Measurements from ENCODE around the gene NSRP1.
"Not testable (repeated sequence)": the region's sequence is repeated elsewhere in the genome, so short reads cannot be mapped to it uniquely, and the experiment has no call there.

NSRP1 gene

DNA sequence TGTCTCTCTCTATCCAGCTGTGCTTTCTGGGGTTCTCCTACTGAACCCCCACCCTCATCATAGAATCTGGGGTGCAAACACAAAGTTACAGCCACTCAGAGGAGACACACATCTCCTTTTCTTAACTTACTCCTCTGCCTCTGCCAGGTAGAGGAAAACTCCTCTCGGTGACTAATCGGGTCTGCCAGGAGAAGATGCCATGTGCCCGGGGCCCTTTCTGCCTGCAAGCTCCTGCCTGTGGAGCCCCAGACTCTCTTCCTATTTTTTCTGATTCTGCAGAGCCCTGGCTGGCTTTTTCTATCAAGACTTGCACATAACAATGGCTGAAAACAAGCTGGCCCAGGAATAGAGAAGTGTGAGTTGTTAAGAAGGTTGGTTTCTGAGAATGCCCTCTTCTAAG lies 108.5 kb downstream of the NSRP1 start:
- no peak for DNase-seq

DNA sequence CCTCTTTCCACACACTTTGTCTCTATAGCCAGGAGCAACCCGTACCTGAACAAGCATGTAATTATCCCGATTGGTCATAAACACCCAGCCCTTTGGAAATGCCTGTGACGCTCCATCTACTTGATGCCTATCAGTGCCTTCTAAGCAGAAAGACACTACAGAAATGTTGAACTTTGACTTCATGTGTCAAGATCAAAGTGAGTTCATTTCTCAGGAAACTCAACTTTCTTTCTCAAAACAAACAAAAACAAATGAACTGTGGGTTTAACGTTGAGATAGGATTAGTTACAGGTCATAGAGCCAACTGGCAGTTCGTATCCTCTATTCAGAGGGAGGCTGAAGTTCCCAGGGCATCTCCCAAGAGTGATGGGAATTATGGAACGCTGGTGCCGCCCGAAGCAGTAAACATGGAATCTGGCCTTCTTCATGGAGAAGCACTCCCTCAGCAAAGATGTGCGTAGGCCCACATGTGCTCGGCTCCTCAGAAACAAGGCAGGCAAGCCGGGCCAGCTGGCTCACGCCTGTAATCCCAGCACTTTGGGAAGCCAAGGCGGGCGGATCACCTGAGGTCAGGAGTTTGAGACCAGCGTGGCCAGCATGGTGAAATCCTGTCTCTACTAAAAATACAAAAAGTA lies 109.4 kb downstream of the NSRP1 start:
- DNase-seq: no peak

DNA sequence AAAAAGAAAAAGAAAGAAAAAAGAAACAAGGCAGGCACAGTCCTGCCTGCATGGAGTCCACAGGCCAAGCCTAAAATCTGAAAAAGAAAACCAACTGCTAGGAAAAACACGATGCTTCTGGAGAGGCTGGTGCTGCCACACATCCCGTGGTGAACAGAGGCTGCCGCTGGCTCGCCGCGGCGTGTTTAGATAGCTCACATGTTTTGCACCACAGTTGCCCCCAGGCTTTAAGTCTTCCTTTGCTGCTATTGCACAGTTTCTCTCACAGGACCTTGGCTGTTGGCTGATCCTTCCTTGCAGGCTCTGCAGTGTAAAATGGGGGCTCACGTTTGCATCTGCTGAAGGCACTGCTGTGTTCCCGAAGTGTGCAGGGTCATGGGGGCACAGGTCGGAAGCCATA lies 110.3 kb downstream of the NSRP1 start:
- no peak for DNase-seq

DNA sequence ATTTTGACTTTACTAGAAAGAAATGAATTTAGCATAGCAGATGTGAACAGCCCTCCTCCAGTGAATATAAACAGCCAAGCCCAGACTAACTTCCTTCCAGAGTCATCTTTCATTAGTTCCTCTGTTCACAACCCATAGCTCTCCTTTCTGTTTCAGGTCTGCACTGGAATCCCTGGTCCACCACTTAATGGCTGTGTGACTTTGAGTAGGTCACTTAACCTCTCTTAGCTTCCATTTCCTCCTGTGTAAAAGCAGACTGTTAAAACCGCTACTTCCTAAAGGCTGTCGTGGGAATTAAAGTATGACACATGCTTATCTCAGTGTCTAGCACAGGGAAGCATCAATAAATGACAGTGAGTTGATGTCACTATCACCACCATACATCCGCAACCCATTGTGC lies 111.4 kb downstream of the NSRP1 start:
- DNase-seq: no peak

DNA sequence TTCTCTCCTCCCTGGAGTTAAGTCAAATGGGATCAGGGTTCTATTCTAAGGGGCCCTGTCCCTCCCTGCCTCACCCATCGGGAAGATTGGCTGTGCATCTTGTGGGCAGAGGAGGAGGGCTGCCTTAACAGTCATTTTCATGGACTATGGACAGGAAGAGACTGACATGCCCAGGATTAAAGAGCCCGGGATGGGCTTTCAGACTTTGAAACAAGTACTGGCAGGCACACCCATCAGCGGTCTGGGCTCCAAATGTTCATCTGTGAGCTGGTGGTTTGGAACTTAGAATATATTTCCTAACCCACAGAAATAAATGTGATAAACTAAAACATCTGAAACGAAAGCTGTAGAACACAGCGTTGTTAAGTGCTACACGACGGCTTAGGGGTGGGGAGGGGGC lies 112.4 kb downstream of the NSRP1 start:
- no peak for DNase-seq

DNA sequence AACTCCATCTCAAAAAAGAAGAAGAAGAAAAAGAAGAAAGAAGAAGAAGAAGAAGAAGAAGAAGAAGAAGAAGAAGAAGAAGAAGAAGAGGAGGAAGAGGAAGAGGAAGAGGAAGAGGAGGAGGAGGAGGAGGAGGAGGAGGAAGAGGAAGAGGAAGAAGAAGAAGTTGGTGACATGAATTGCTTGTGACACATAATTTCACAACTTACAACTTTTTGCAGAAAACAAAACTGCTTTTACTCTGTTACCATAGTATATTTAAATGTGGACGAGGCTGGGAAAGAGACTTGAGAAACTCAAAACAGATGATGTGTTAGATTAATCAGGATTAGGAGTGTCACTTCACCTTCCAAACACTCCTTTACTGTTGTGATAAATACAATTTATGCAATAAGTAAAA lies 113.4 kb downstream of the NSRP1 start:
- DNase-seq: not testable (repeated sequence)

DNA sequence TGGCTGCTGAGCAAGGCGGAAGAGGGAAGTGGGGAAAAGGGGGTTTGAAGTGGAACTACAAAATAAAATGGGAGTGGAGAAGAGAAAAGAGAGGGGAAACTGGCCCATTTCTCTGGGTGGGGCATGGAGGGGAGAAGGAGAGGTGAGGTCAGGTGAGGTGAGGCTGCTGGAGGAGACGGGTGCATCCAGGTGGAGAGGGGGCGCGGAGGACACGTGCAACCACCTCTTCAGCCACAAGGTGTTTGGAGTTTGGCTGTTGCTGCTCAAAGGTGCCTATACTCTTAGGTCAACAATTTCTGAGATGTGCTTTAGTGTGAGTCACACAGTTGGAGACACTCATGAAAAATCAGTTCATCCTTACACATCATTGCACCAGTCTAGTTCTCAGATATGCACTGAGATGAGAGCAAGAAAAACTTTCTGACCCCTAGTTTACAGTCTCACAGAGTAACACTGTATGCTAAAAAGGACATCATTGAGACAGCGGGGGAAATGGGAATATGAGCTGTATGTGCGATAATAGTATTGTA lies 114.0 kb downstream of the NSRP1 start:
- DNase-seq: no peak

DNA sequence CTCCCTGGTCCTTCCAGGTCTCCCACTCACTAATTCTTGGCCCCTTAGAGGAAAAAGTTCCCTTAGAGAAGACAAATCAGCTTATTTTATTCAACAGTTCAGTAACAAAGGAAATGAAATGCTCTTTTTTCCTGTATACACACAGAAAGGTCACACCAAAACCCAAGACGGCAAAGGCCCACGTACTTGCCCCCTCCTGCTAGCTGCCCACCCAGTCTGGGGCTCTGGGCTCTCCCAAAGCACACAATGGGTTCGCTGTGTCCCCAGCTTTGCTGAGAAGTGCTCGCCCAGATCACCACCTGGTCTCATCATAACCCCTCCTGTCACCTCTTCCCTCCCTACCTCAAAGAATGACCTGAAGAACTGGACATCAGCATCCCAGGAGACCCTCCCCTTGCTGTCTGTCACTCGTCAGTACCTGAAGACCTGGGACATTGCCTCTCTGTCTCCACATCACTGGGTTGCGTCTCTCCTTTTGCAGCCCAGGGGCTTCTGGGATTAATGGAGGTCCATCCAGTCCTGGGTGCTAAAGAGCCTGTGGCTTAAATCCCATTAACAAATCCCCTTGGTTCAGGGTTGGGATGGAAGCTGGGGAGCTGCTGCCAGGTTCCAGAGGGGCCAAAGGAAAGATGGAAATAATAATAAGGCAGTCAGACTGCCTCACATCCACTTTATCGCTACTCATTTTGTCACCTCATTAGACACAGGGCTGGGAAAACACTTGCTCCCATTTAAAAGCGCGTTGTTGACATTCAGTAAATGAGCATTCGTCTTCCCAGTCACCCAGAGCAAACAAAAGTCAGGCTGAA lies 115.6 kb downstream of the NSRP1 start:
- no peak for DNase-seq

DNA sequence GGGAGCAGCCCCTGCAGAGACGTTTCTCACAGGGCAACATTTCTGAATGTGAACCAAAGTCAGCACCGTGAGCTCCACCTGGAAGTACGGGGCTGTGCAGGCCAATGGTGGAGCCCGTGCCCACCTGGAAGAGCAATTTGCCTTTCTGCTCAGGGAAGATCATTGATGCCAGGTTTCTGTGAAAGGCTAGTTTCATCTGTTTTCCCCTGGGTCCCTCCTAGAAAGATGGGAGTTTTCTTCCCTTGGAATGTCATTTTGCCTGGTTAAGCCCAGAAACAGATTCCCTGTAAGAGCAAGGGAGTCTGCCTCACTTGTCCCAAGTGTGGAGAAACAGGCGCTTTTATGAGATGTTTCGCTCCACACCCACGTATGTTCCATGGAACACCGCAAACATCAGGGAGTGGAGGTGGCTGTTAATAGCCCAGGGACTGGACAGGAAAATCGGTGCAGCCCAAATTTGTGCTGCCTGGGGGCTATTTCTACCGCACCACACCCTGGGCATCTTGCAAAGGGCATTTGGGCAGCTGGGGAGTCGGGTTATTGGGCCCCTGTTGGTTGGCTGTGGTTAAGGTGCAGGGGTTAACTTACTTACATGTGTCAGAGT lies 116.3 kb downstream of the NSRP1 start:
- no peak for DNase-seq

DNA sequence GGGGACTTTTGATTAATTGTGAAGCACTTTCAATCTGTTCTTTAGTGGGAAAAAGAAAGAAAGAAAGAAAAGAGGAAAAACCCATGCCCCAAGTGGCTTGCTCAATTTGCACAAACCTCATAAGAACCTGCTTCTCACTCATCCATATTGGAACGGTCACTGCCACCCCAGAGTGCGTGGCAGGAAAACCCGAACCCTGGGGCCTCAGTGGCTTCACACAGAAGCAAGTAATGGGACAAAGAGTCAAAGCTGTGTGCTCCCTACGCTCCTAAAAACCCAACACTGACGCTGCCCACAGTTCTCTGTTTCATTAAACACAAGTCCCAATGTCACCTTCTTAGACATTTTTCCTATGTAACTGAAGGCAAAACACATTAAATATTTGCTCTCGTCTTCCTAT lies 117.7 kb downstream of the NSRP1 start:
- no peak for DNase-seq

DNA sequence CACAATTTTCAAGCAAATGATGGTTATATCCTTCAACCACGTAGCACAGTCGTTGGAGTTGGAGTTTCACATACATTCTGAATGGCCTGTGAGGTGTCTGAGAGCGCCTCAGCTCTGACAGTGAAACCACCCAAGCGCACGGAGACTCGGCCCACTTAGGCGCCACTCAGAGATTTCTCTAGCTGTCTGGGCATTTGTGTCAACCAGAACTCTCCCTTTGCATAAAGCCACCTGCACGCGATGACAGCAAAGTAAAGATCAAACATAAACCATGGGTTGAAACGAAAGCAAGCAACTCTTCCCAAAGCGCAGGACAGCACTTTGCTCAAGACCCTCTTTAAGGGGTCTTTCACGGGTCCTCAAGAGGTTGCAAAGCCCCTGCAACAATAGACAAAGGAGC lies 118.3 kb downstream of the NSRP1 start:
- DNase-seq: no peak

DNA sequence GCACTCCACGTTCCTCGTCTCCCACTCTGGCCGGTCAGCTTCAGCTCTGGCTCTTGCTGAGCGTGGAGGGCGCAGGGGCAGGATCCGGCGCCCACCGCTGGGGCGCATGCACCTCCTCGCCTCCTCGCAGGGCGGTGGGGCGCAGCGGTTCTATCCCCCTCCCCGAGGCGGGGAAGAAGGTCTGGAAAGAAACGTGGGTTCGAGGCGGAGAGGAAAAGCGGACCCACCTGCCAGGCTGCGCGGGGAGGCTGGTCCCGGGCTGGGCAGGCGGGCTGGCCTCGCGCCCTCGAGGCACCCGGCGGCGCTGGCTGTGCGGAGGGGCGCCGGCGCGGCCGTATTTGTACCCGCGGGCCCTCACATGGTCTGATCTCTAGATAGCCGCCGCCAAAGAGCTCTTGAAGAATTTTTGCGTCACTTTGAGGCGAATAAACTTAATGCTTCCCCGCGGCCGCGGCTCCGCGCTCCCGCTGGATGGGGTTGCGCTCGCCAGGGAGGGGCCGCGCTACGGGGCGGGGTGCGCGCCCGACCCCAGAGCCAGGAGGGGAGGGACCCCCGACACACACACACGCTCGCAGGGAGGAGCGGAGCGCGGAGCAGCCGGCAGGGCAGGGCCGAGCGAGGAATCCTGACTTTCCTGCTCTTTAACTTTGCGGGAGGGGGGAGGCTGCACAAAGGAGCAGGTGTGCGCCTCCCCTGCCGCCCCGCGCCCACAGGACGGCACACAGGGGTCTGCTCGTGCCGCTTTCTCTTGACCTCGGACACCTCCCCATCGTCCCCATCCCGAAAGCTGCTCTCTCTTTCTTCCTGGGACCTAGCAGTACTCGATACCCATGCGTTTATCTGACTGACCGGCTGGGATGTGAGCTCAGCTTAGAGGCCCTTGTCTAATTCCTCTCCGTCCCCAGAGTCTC lies 119.0 kb downstream of the NSRP1 start, which contains the start of gene SLC6A4:
Gene SLC6A4 (minus strand): TSS at position 312 of the 911 bp plus-strand sequence. CDS start 13,739 bp downstream, outside the sequence.
- DNase-seq: no peak

Measured in central memory CD4-positive, alpha-beta T cell (primary cell).